HEK293 (cell line): ENCODE data around the gene GPBP1.
A peak's percentile ranks its signal among the peaks of the same experiment; 100 is the strongest.

ENCODE experiments used
- CTCF ChIA-PET: fragments of 350-600 bp; formaldehyde crosslinking; extraction: SDS; loops from one replicate; lab custom pipeline; 2021; ENCODE audit warnings: antibody characterized with exemption; lab: Yijun Ruan, JAX
- POLR2A ChIA-PET: fragments of 300-600 bp; formaldehyde crosslinking; extraction: SDS; loops from one replicate; lab custom pipeline; 2020; ENCODE audit warnings: antibody characterized with exemption, inconsistent platforms; lab: Yijun Ruan, JAX
- H3K27ac ChIP-seq: fragments of 200-500 bp; sonication (Bioruptor generic); 2 replicates; pipeline ENCODE4 v1.5.1; 2014; ENCODE audit warnings: low read depth, low read length, control low read depth, inconsistent platforms; ENCODE audit errors: extremely low read depth
- H3K36me3 ChIP-seq, 2 experiments: fragments of 200-500 bp in 1 of 2; sonication (Bioruptor generic) in 1 of 2; 1 replicate in 1 of 2; 2 replicates in 1 of 2; pipeline ENCODE4 v1.5.1; 2014 to 2017; ENCODE audit warnings: inconsistent platforms in 2 of 2, low read length in 2 of 2; ENCODE audit not compliant: control insufficient read depth in 2 of 2, insufficient read depth in 1 of 2
- H3K4me1 ChIP-seq: fragments of 200-500 bp; sonication (Bioruptor generic); 2 replicates; pipeline ENCODE4 v1.5.1; 2014; ENCODE audit warnings: mild to moderate bottlenecking, low read length, inconsistent platforms; ENCODE audit not compliant: control insufficient read depth, insufficient read depth
- H3K4me3 ChIP-seq: 2 replicates; pipeline ENCODE4 v1.5.1; 2011; ENCODE audit warnings: low read depth, mild to moderate bottlenecking, control low read depth, low read length, moderate library complexity
- H3K9me3 ChIP-seq: fragments of 200-500 bp; sonication (Bioruptor generic); 2 replicates; pipeline ENCODE4 v1.5.1; 2014; ENCODE audit warnings: low read depth, low read length, inconsistent platforms; ENCODE audit not compliant: control insufficient read depth, insufficient read depth
- CTCF ChIP-seq: fragments of 450-650 bp; formaldehyde crosslinking; IDR thresholded peaks from 2 replicates; pipeline ENCODE4 v1.5.1; 2016; ENCODE audit warnings: missing biosample characterization, missing genetic modification characterization
- IKZF3 ChIP-seq: fragments of 450-650 bp; IDR thresholded peaks from 2 replicates; pipeline ENCODE4 v1.5.0; 2018; ENCODE audit warnings: missing biosample characterization, mild to moderate bottlenecking, missing genetic modification characterization, moderate library complexity
- KLF8 ChIP-seq: fragments of 450-650 bp; formaldehyde crosslinking; IDR thresholded peaks from 2 replicates; pipeline ENCODE4 v1.5.1; 2016; ENCODE audit warnings: missing biosample characterization, missing genetic modification characterization
- REST ChIP-seq: fragments of 450-650 bp; formaldehyde crosslinking; IDR thresholded peaks from 2 replicates; pipeline ENCODE4 v1.5.1; 2016; ENCODE audit warnings: missing biosample characterization, missing genetic modification characterization
- SETDB1 ChIP-seq: IDR thresholded peaks from one replicate; pipeline ENCODE4 v1.6.1; 2017; ENCODE audit warnings: mild to moderate bottlenecking, low read length, moderate library complexity, mixed read lengths; ENCODE audit not compliant: insufficient read length
- ZBTB20 ChIP-seq: fragments of 450-650 bp; formaldehyde crosslinking; IDR thresholded peaks from 2 replicates; pipeline ENCODE4 v1.5.1; 2016; ENCODE audit warnings: missing biosample characterization, missing genetic modification characterization
- ZNF133 ChIP-seq: fragments of 450-650 bp; formaldehyde crosslinking; IDR thresholded peaks from 2 replicates; pipeline ENCODE4 v1.5.1; 2016; ENCODE audit warnings: missing biosample characterization, missing genetic modification characterization
- ZNF140 ChIP-seq: fragments of 450-650 bp; formaldehyde crosslinking; IDR thresholded peaks from 2 replicates; pipeline ENCODE4 v1.5.1; 2016; ENCODE audit warnings: missing biosample characterization, missing genetic modification characterization
- ZNF146 ChIP-seq: fragments of 450-650 bp; formaldehyde crosslinking; IDR thresholded peaks from 2 replicates; pipeline ENCODE4 v1.5.1; 2016; ENCODE audit warnings: missing biosample characterization, missing genetic modification characterization
- ZNF174 ChIP-seq: fragments of 450-650 bp; formaldehyde crosslinking; IDR thresholded peaks from 2 replicates; pipeline ENCODE4 v1.5.0; 2017; ENCODE audit warnings: missing biosample characterization, mild to moderate bottlenecking, missing genetic modification characterization
- ZNF341 ChIP-seq: fragments of 450-650 bp; formaldehyde crosslinking; IDR thresholded peaks from 2 replicates; pipeline ENCODE4; 2016; ENCODE audit warnings: low read depth, missing biosample characterization, missing genetic modification characterization
- ZNF510 ChIP-seq: fragments of 450-650 bp; formaldehyde crosslinking; IDR thresholded peaks from 2 replicates; pipeline ENCODE4 v1.5.1; 2018; ENCODE audit warnings: mild to moderate bottlenecking, missing genetic modification characterization, missing biosample characterization; ENCODE audit not compliant: insufficient replicate concordance
- ZNF544 ChIP-seq: fragments of 450-650 bp; formaldehyde crosslinking; IDR thresholded peaks from 2 replicates; pipeline ENCODE4 v1.5.0; 2017; ENCODE audit warnings: missing biosample characterization, missing genetic modification characterization
- ZNF561 ChIP-seq: fragments of 450-650 bp; IDR thresholded peaks from 2 replicates; pipeline ENCODE4 v1.5.1; 2018; ENCODE audit warnings: missing biosample characterization, missing genetic modification characterization, borderline replicate concordance
- ZNF777 ChIP-seq: fragments of 450-650 bp; formaldehyde crosslinking; IDR thresholded peaks from 2 replicates; pipeline ENCODE4 v1.5.1; 2017; ENCODE audit warnings: missing biosample characterization, missing genetic modification characterization, borderline replicate concordance
- ZSCAN5A ChIP-seq: fragments of 450-650 bp; formaldehyde crosslinking; IDR thresholded peaks from 2 replicates; pipeline ENCODE4 v1.5.1; 2016; ENCODE audit warnings: missing biosample characterization, missing genetic modification characterization
- TF ChIP-seq, protein P1 (sequence below): fragments of 450-650 bp; formaldehyde crosslinking; IDR thresholded peaks from 2 replicates; pipeline ENCODE4 v1.5.1; 2016; ENCODE audit warnings: missing biosample characterization, missing genetic modification characterization
- TF ChIP-seq, protein P2 (sequence below): fragments of 450-650 bp; formaldehyde crosslinking; IDR thresholded peaks from 2 replicates; pipeline ENCODE4 v1.5.1; 2016; ENCODE audit warnings: missing biosample characterization, missing genetic modification characterization, low read depth

GPBP1 gene

DNA sequence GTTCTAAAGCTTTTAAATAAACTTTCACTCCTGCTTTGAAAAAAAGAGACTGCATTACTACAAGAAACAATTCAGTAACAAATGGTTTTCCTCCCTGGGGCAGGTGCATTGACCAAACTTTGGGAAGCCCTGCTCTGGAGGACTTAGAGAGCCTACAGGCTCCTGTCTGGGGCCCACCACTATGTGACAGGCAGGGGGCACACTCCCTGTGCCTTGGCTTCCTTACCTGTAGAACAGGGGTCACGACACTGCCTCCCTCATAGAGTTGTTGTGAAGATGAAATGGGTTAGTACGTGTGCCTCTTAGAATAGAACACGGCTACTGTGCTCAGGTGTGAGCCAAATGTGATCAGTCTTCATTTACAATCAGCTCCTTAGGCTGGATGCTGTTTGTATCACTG lies 130.1 kb downstream of the GPBP1 start:
- ChIA-PET POLR2A (no interaction called here), CTCF (interaction anchor here (0.7 to 1.3 kb wide), 5 partner anchors 192 to 584 kb away, joined by 3 to 5 read pairs (median 4); no protein-coding TSS in a partner anchor)
- Histone ChIP-seq H3K27ac (no peak overlapping the region), H3K4me1 (no peaks in the 10 kb centered on the region; the same call in none of the 2 replicates), H3K9me3 (no peaks in the 10 kb centered on the region), H3K4me3 (no peak overlapping the region), H3K36me3 (no peaks in the 10 kb centered on the region)
- TF ChIP-seq, protein P1, sequence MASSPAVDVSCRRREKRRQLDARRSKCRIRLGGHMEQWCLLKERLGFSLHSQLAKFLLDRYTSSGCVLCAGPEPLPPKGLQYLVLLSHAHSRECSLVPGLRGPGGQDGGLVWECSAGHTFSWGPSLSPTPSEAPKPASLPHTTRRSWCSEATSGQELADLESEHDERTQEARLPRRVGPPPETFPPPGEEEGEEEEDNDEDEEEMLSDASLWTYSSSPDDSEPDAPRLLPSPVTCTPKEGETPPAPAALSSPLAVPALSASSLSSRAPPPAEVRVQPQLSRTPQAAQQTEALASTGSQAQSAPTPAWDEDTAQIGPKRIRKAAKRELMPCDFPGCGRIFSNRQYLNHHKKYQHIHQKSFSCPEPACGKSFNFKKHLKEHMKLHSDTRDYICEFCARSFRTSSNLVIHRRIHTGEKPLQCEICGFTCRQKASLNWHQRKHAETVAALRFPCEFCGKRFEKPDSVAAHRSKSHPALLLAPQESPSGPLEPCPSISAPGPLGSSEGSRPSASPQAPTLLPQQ (tag by site-specific recombination), result peak; percentile 44; the same call in 1 of the 2 replicates
- TF ChIP-seq ZSCAN5A (tag by site-specific recombination) (no peak), CTCF (tag by site-specific recombination) (0 out of 2 replicates have a peak, but pooled peaks have one; percentile 15)

GRCh38 chr5:57304931-57305330 lies 131.1 kb downstream of the GPBP1 start:
- Histone ChIP-seq H3K4me1 (no peaks in the 10 kb centered on the region; the same call in none of the 2 replicates), H3K36me3 (no peaks in the 10 kb centered on the region), H3K4me3 (no peak overlapping the region), H3K27ac (no peak overlapping the region), H3K9me3 (no peaks in the 10 kb centered on the region)
- TF ChIP-seq IKZF3 (tag by site-specific recombination) (no peak), ZNF146 (tag by site-specific recombination) (no peak), ZNF341 (tag by site-specific recombination) (no peak), ZNF510 (no peak)
- POLR2A ChIA-PET, result no interaction called here
- CTCF ChIA-PET, result interaction anchor here (0.6 kb wide), 1 partner anchor 65 kb away, joined by 3 read pairs; no protein-coding TSS in a partner anchor

- ChIA-PET POLR2A (no interaction called here), CTCF (interaction anchor here (0.6 kb wide), 1 partner anchor 365 kb away, joined by 3 read pairs; no protein-coding TSS in a partner anchor)
- no peak overlapping the region for H3K4me3 ChIP-seq
- H3K27ac ChIP-seq, result no peak overlapping the region
- H3K9me3 ChIP-seq, result no peaks in the 10 kb centered on the region
- H3K36me3 ChIP-seq, result no peaks in the 10 kb centered on the region
- TF ChIP-seq, protein P2, sequence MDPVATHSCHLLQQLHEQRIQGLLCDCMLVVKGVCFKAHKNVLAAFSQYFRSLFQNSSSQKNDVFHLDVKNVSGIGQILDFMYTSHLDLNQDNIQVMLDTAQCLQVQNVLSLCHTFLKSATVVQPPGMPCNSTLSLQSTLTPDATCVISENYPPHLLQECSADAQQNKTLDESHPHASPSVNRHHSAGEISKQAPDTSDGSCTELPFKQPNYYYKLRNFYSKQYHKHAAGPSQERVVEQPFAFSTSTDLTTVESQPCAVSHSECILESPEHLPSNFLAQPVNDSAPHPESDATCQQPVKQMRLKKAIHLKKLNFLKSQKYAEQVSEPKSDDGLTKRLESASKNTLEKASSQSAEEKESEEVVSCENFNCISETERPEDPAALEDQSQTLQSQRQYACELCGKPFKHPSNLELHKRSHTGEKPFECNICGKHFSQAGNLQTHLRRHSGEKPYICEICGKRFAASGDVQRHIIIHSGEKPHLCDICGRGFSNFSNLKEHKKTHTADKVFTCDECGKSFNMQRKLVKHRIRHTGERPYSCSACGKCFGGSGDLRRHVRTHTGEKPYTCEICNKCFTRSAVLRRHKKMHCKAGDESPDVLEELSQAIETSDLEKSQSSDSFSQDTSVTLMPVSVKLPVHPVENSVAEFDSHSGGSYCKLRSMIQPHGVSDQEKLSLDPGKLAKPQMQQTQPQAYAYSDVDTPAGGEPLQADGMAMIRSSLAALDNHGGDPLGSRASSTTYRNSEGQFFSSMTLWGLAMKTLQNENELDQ (tag by site-specific recombination), result no peak
- TF ChIP-seq ZNF561 (tag by site-specific recombination) (no peak), REST (tag by site-specific recombination) (no peak), ZNF140 (tag by site-specific recombination) (no peak), ZNF544 (tag by site-specific recombination) (no peak), SETDB1 (peak; percentile 38), ZNF777 (tag by site-specific recombination) (no peak), ZNF133 (peak; percentile 71), ZBTB20 (tag by site-specific recombination) (no peak), ZNF174 (tag by site-specific recombination) (no peak), KLF8 (tag by site-specific recombination) (no peak), ZNF146 (tag by site-specific recombination) (no peak)
- H3K4me1 ChIP-seq, result no peaks in the 10 kb centered on the region; the same call in none of the 2 replicates
These were observed 132.5 kb downstream of the GPBP1 start for GRCh38 chr5:57306359-57306758.
